Karpas-422 (cell line): ENCODE data around the gene CRYBG1. TPM values are rescaled to one million over a fixed set of nuclear protein-coding genes. Genes with fewer than 3 reads are reported as not detected.
A peak's percentile ranks its signal among the peaks of the same experiment; 100 is the strongest.

ENCODE experiments used
- DNase-seq: peaks from one replicate; pipeline ENCODE4 v3.0.0-alpha.2; 2015
- H2AFZ ChIP-seq: fragments of 200-600 bp; sonication (generic); 2 replicates; pipeline ENCODE4 v1.6.1; 2014; ENCODE audit warnings: antibody characterized with exemption, low read length, mixed read lengths
- H3K27ac ChIP-seq: fragments of 200-600 bp; sonication (generic); 2 replicates; pipeline ENCODE4 v1.5.1; 2014; ENCODE audit warnings: mild to moderate bottlenecking, low read length, moderate library complexity
- H3K27me3 ChIP-seq: fragments of 200-600 bp; sonication (generic); 2 replicates; pipeline ENCODE4 v1.6.1; 2014; ENCODE audit warnings: low read length, mixed read lengths
- H3K36me3 ChIP-seq: fragments of 200-600 bp; sonication (generic); 2 replicates; pipeline ENCODE4 v1.6.1; 2014; ENCODE audit warnings: low read length, mixed read lengths; ENCODE audit not compliant: insufficient read depth
- H3K4me1 ChIP-seq: fragments of 200-600 bp; sonication (generic); 2 replicates; pipeline ENCODE4 v1.6.1; 2014; ENCODE audit warnings: mild to moderate bottlenecking, low read length, mixed read lengths
- H3K4me2 ChIP-seq: fragments of 200-600 bp; sonication (generic); 2 replicates; pipeline ENCODE4 v1.6.1; 2014; ENCODE audit warnings: low read length, low read depth, mild to moderate bottlenecking; ENCODE audit not compliant: poor library complexity, severe bottlenecking
- H3K4me3 ChIP-seq: fragments of 200-600 bp; sonication (generic); 2 replicates; pipeline ENCODE4 v1.5.1; 2014; ENCODE audit warnings: mild to moderate bottlenecking, antibody characterized with exemption, low read length, mixed read lengths
- H3K79me2 ChIP-seq: fragments of 200-600 bp; sonication (generic); 2 replicates; pipeline ENCODE4 v1.6.1; 2014; ENCODE audit warnings: mild to moderate bottlenecking, low read length, mixed read lengths
- H3K9ac ChIP-seq: fragments of 200-600 bp; sonication (generic); 2 replicates; pipeline ENCODE4 v1.6.0; 2014; ENCODE audit warnings: low read length
- H3K9me2 ChIP-seq: fragments of 200-600 bp; sonication (generic), shearing (Covaris generic); replicated peaks from 2 replicates; pipeline ENCODE4 v1.6.0; 2014; ENCODE audit warnings: mild to moderate bottlenecking, low read length, moderate library complexity; ENCODE audit not compliant: insufficient read depth
- H3K9me3 ChIP-seq: fragments of 300-700, 200-600 bp; sonication (generic); 2 replicates; pipeline ENCODE4 v1.6.1; 2014; ENCODE audit warnings: low read length, mixed read lengths
- H4K20me1 ChIP-seq: fragments of 200-600 bp; sonication (generic); 2 replicates; pipeline ENCODE4 v1.6.1; 2014; ENCODE audit warnings: mild to moderate bottlenecking, antibody characterized with exemption, low read length, low read depth; ENCODE audit not compliant: insufficient read depth
- total RNA-seq: library from RNA; depleted of rRNA; stranded (reverse); fragments of >200 nt; shearing (Covaris generic); gene quantifications from 2 replicates; pipeline ENCODE4 v1.2.3, GENCODE V29; 2014; ENCODE audit warnings: low replicate concordance

Gene CRYBG1
- total RNA-seq, 1 experiment from 2014 or later, result 39.3 TPM

- Histone ChIP-seq H3K79me2 (peaks cover 82% of the 10 kb centered on the region), H3K4me2 (peak overlapping the region; percentile 84), H2AFZ (no peak overlapping the region), H3K4me1 (peaks cover 87% of the 10 kb centered on the region), H3K27ac (peak overlapping the region; percentile 96), H3K27me3 (no peaks in the 10 kb centered on the region), H3K4me3 (peak overlapping the region; percentile 71), H3K9me3 (no peaks in the 10 kb centered on the region), H4K20me1 (no peaks in the 10 kb centered on the region), H3K36me3 (peaks cover 26% of the 10 kb centered on the region), H3K9ac (peak overlapping the region; percentile 80), H3K9me2 (no peaks in the 10 kb centered on the region)
- DNase-seq, result peak; percentile 71
Measured at GRCh38 chr6:106522562-106523250, 162.2 kb downstream of the CRYBG1 start.

GRCh38 chr6:106525107-106525881 is 164.8 kb downstream of the CRYBG1 start:
- H3K36me3 ChIP-seq, result peaks cover 46% of the 10 kb centered on the region
- H3K9me3 ChIP-seq, result no peaks in the 10 kb centered on the region
- peak overlapping the region; percentile 71 for H3K4me3 ChIP-seq
- no peaks in the 10 kb centered on the region for H3K9me2 ChIP-seq
- H3K9ac ChIP-seq, result peak overlapping the region; percentile 58
- H3K27me3 ChIP-seq, result no peaks in the 10 kb centered on the region
- peaks cover 87% of the 10 kb centered on the region for H3K79me2 ChIP-seq
- no peak overlapping the region for H2AFZ ChIP-seq
- H3K27ac ChIP-seq, result peak overlapping the region; percentile 96
- peaks cover 68% of the 10 kb centered on the region for H3K4me1 ChIP-seq
- peak overlapping the region; percentile 84 for H3K4me2 ChIP-seq
- no peaks in the 10 kb centered on the region for H4K20me1 ChIP-seq
- peak; percentile 61 for DNase-seq

- Histone ChIP-seq H2AFZ (no peak overlapping the region), H3K4me1 (peaks cover 67% of the 10 kb centered on the region), H4K20me1 (no peaks in the 10 kb centered on the region), H3K27ac (peak overlapping the region; percentile 96), H3K9me2 (no peaks in the 10 kb centered on the region), H3K27me3 (no peaks in the 10 kb centered on the region), H3K36me3 (peaks cover 52% of the 10 kb centered on the region), H3K9me3 (no peaks in the 10 kb centered on the region), H3K4me3 (no peak overlapping the region), H3K79me2 (peaks cover 87% of the 10 kb centered on the region), H3K9ac (no peak overlapping the region), H3K4me2 (peak overlapping the region; percentile 84)
- no peak for DNase-seq
Measured at GRCh38 chr6:106525882-106526275, 165.4 kb downstream of the CRYBG1 start.

GRCh38 chr6:106527117-106527516 is 166.6 kb downstream of the CRYBG1 start:
- H3K27ac ChIP-seq, result no peak overlapping the region
- H3K27me3 ChIP-seq, result no peaks in the 10 kb centered on the region
- peaks cover 68% of the 10 kb centered on the region for H3K4me1 ChIP-seq
- peaks cover 85% of the 10 kb centered on the region for H3K79me2 ChIP-seq
- peaks cover 62% of the 10 kb centered on the region for H3K36me3 ChIP-seq
- H2AFZ ChIP-seq, result no peak overlapping the region
- no peak overlapping the region for H3K4me3 ChIP-seq
- no peak overlapping the region for H3K4me2 ChIP-seq
- H3K9ac ChIP-seq, result no peak overlapping the region
- no peaks in the 10 kb centered on the region for H3K9me2 ChIP-seq
- H3K9me3 ChIP-seq, result no peaks in the 10 kb centered on the region
- DNase-seq, result no peak
- no peaks in the 10 kb centered on the region for H4K20me1 ChIP-seq

- no peak overlapping the region for H3K4me2 ChIP-seq
- H3K9ac ChIP-seq, result no peak overlapping the region
- no peaks in the 10 kb centered on the region for H3K9me3 ChIP-seq
- H3K4me1 ChIP-seq, result peaks cover 68% of the 10 kb centered on the region
- no peak for DNase-seq
- peaks cover 84% of the 10 kb centered on the region for H3K79me2 ChIP-seq
- H3K9me2 ChIP-seq, result no peaks in the 10 kb centered on the region
- 0 out of 2 replicates have a peak overlapping the region, but pooled peaks have one; percentile 7 for H3K27ac ChIP-seq
- no peak overlapping the region for H2AFZ ChIP-seq
- H3K36me3 ChIP-seq, result peaks cover 68% of the 10 kb centered on the region
- no peaks in the 10 kb centered on the region for H3K27me3 ChIP-seq
- H4K20me1 ChIP-seq, result no peaks in the 10 kb centered on the region
- H3K4me3 ChIP-seq, result no peak overlapping the region
Measured at GRCh38 chr6:106527979-106528378, 167.5 kb downstream of the CRYBG1 start.

- H3K9ac ChIP-seq, result no peak overlapping the region
- no peak overlapping the region for H2AFZ ChIP-seq
- H3K4me1 ChIP-seq, result peaks cover 68% of the 10 kb centered on the region
- H3K27ac ChIP-seq, result no peak overlapping the region
- H3K4me3 ChIP-seq, result no peak overlapping the region
- H3K36me3 ChIP-seq, result peaks cover 74% of the 10 kb centered on the region
- H4K20me1 ChIP-seq, result no peaks in the 10 kb centered on the region
- H3K79me2 ChIP-seq, result peaks cover 84% of the 10 kb centered on the region
- no peaks in the 10 kb centered on the region for H3K9me2 ChIP-seq
- no peaks in the 10 kb centered on the region for H3K27me3 ChIP-seq
- H3K4me2 ChIP-seq, result no peak overlapping the region
- no peaks in the 10 kb centered on the region for H3K9me3 ChIP-seq
- DNase-seq, result no peak
Measured at GRCh38 chr6:106528521-106528920, 168.0 kb downstream of the CRYBG1 start.

- Histone ChIP-seq H2AFZ (no peak overlapping the region), H3K9me2 (no peaks in the 10 kb centered on the region), H3K4me3 (no peak overlapping the region), H3K27me3 (no peaks in the 10 kb centered on the region), H3K4me1 (peaks cover 68% of the 10 kb centered on the region), H3K36me3 (peaks cover 75% of the 10 kb centered on the region), H3K27ac (no peak overlapping the region), H3K9me3 (no peaks in the 10 kb centered on the region), H3K4me2 (no peak overlapping the region), H3K79me2 (peaks cover 78% of the 10 kb centered on the region), H4K20me1 (no peaks in the 10 kb centered on the region), H3K9ac (no peak overlapping the region)
- no peak for DNase-seq
Measured at GRCh38 chr6:106529438-106529837, 168.9 kb downstream of the CRYBG1 start.

- Histone ChIP-seq H3K9me3 (no peaks in the 10 kb centered on the region), H4K20me1 (no peaks in the 10 kb centered on the region), H3K36me3 (peaks cover 75% of the 10 kb centered on the region), H3K4me3 (no peak overlapping the region), H3K9me2 (no peaks in the 10 kb centered on the region), H3K79me2 (peaks cover 73% of the 10 kb centered on the region), H3K4me2 (no peak overlapping the region), H3K27ac (no peak overlapping the region; the same call in 1 of the 2 replicates), H3K27me3 (no peaks in the 10 kb centered on the region), H2AFZ (no peak overlapping the region), H3K9ac (no peak overlapping the region), H3K4me1 (peaks cover 65% of the 10 kb centered on the region)
- DNase-seq, result no peak
Measured at GRCh38 chr6:106530026-106530425, 169.5 kb downstream of the CRYBG1 start.
